Skeletal muscle satellite cell (primary cell): ENCODE measurements around the gene C16orf46. TPM values are rescaled to one million over a fixed set of nuclear protein-coding genes. Genes with fewer than 3 reads are reported as not detected.
A peak's percentile ranks its signal among the peaks of the same experiment; 100 is the strongest.
"Not testable (repeated sequence)": the region's sequence is repeated elsewhere in the genome, so short reads cannot be mapped to it uniquely, and the experiment has no call there.

Source experiments
- H3K27me3 ChIP-seq: 2 replicates; pipeline ENCODE4 v1.7.0; 2013; ENCODE audit warnings: low read length; ENCODE audit not compliant: control insufficient read depth, insufficient read depth
- H3K36me3 ChIP-seq: 2 replicates; pipeline ENCODE4 v1.7.0; 2013; ENCODE audit warnings: mild to moderate bottlenecking, control low read depth, low read length; ENCODE audit not compliant: insufficient read depth
- H3K4me1 ChIP-seq: 2 replicates; pipeline ENCODE4 v1.7.0; 2013; ENCODE audit warnings: low read length; ENCODE audit not compliant: control insufficient read depth, insufficient read depth
- H3K4me2 ChIP-seq: 2 replicates; pipeline ENCODE4 v1.7.0; 2013; ENCODE audit warnings: mild to moderate bottlenecking, low read length
- H3K4me3 ChIP-seq: 2 replicates; pipeline ENCODE4 v1.7.0; 2013; ENCODE audit warnings: low read length
- H3K9ac ChIP-seq: 2 replicates; pipeline ENCODE4 v1.7.0; 2013; ENCODE audit warnings: mild to moderate bottlenecking, low read depth, low read length, moderate library complexity
- H3K9me3 ChIP-seq: replicated peaks from 2 replicates; pipeline ENCODE4 v1.7.0; 2013; ENCODE audit warnings: mild to moderate bottlenecking, control low read depth, low read length
- total RNA-seq: library from RNA; depleted of rRNA; stranded (reverse); fragments of >200 nt; gene quantifications from 2 replicates; pipeline ENCODE4 v1.2.3, GENCODE V29; 2012; rRNA removed

Gene C16orf46
- 0.76 TPM in 1 of 2 replicates, not detected in the other for total RNA-seq

- Histone ChIP-seq H3K9ac (peak within 1 kb of the TSS; percentile 96), H3K4me1 (peaks cover 5% of the 10 kb centered on the region), H3K4me2 (peak within 1 kb of the TSS; percentile 96), H3K36me3 (no peaks in the 10 kb centered on the region), H3K4me3 (peak within 1 kb of the TSS; percentile 89), H3K27me3 (no peaks in the 10 kb centered on the region), H3K9me3 (no peaks in the 10 kb centered on the region)
These were observed at the start of gene C16orf46 for GRCh38 chr16:81077076-81077940. Gene C16orf46 (minus strand): TSS chr16:81077238. CDS start chr16:81063955, 13,283 bp downstream.

GRCh38 chr16:81123092-81123852 is 46.2 kb upstream of the C16orf46 start:
- Histone ChIP-seq H3K4me2 (no peak overlapping the region), H3K4me1 (no peaks in the 10 kb centered on the region), H3K36me3 (no peaks in the 10 kb centered on the region), H3K9me3 (no peaks in the 10 kb centered on the region), H3K27me3 (peaks cover 6% of the 10 kb centered on the region), H3K4me3 (no peak overlapping the region), H3K9ac (no peak overlapping the region)

GRCh38 chr16:81121474-81121990 is 44.5 kb upstream of the C16orf46 start:
- no peaks in the 10 kb centered on the region for H3K27me3 ChIP-seq
- no peak overlapping the region for H3K4me3 ChIP-seq
- no peaks in the 10 kb centered on the region for H3K4me1 ChIP-seq
- H3K36me3 ChIP-seq: no peaks in the 10 kb centered on the region
- H3K9me3 ChIP-seq: no peaks in the 10 kb centered on the region
- H3K4me2 ChIP-seq: no peak overlapping the region
- H3K9ac ChIP-seq: no peak overlapping the region

- Histone ChIP-seq H3K9me3 (no peaks in the 10 kb centered on the region), H3K9ac (no peak overlapping the region), H3K4me2 (no peak overlapping the region), H3K4me1 (no peaks in the 10 kb centered on the region), H3K36me3 (no peaks in the 10 kb centered on the region), H3K27me3 (no peaks in the 10 kb centered on the region), H3K4me3 (no peak overlapping the region)
These were observed 40.4 kb upstream of the C16orf46 start for GRCh38 chr16:81117436-81117835.

- H3K4me3 ChIP-seq: no peak overlapping the region
- no peaks in the 10 kb centered on the region for H3K9me3 ChIP-seq
- no peaks in the 10 kb centered on the region for H3K36me3 ChIP-seq
- H3K4me1 ChIP-seq: no peaks in the 10 kb centered on the region
- no peak overlapping the region for H3K9ac ChIP-seq
- H3K4me2 ChIP-seq: no peak overlapping the region
- no peaks in the 10 kb centered on the region for H3K27me3 ChIP-seq
These were observed 39.2 kb upstream of the C16orf46 start for GRCh38 chr16:81116285-81116684.

- Histone ChIP-seq H3K9ac (no peak overlapping the region), H3K4me3 (no peak overlapping the region), H3K9me3 (no peaks in the 10 kb centered on the region), H3K4me2 (no peak overlapping the region), H3K27me3 (no peaks in the 10 kb centered on the region), H3K4me1 (no peaks in the 10 kb centered on the region), H3K36me3 (no peaks in the 10 kb centered on the region)
These were observed 35.4 kb upstream of the C16orf46 start for GRCh38 chr16:81112453-81112852.

- H3K4me2 ChIP-seq, H3K9me3 ChIP-seq, H3K4me3 ChIP-seq, H3K4me1 ChIP-seq, H3K36me3 ChIP-seq, H3K9ac ChIP-seq, H3K27me3 ChIP-seq: not testable (repeated sequence)
These were observed 32.2 kb upstream of the C16orf46 start for GRCh38 chr16:81109274-81109673.

- Histone ChIP-seq H3K4me1 (no peaks in the 10 kb centered on the region), H3K36me3 (no peaks in the 10 kb centered on the region), H3K4me3 (no peak overlapping the region), H3K9ac (no peak overlapping the region), H3K9me3 (no peaks in the 10 kb centered on the region), H3K4me2 (no peak overlapping the region), H3K27me3 (no peaks in the 10 kb centered on the region)
These were observed 30.5 kb upstream of the C16orf46 start for GRCh38 chr16:81107511-81107910.

- Histone ChIP-seq H3K4me1 (no peaks in the 10 kb centered on the region), H3K4me3 (no peak overlapping the region), H3K36me3 (no peaks in the 10 kb centered on the region), H3K9ac (no peak overlapping the region), H3K9me3 (no peaks in the 10 kb centered on the region), H3K4me2 (no peak overlapping the region), H3K27me3 (no peaks in the 10 kb centered on the region)
These were observed 29.9 kb upstream of the C16orf46 start for GRCh38 chr16:81106826-81107503.

- no peaks in the 10 kb centered on the region for H3K9me3 ChIP-seq
- no peak overlapping the region for H3K4me2 ChIP-seq
- H3K36me3 ChIP-seq: no peaks in the 10 kb centered on the region
- H3K9ac ChIP-seq: no peak overlapping the region
- no peaks in the 10 kb centered on the region for H3K4me1 ChIP-seq
- no peaks in the 10 kb centered on the region for H3K27me3 ChIP-seq
- H3K4me3 ChIP-seq: no peak overlapping the region
These were observed 28.9 kb upstream of the C16orf46 start for GRCh38 chr16:81105946-81106345.

- Histone ChIP-seq H3K36me3 (no peaks in the 10 kb centered on the region), H3K4me1 (peaks cover 3% of the 10 kb centered on the region), H3K4me3 (no peak overlapping the region), H3K4me2 (no peak overlapping the region), H3K9me3 (no peaks in the 10 kb centered on the region), H3K9ac (no peak overlapping the region), H3K27me3 (no peaks in the 10 kb centered on the region)
These were observed 24.7 kb upstream of the C16orf46 start for GRCh38 chr16:81101702-81102101.
